Panc1 (cell line): ENCODE data around the gene CDIP1.

ENCODE experiments used
- CTCF ChIP-seq: fragments of 450-650 bp; IDR thresholded peaks from 2 replicates; pipeline ENCODE4 v1.5.1; 2017; ENCODE audit warnings: mild to moderate bottlenecking
- POLR2AphosphoS5 ChIP-seq: IDR thresholded peaks from 2 replicates; pipeline ENCODE4 v1.6.1; 2012; ENCODE audit warnings: mild to moderate bottlenecking, low read depth, low read length, moderate library complexity
- SIN3A ChIP-seq: IDR thresholded peaks from 2 replicates; pipeline ENCODE4 v1.6.1; 2012; ENCODE audit warnings: low read depth, mild to moderate bottlenecking, low read length, moderate library complexity, borderline replicate concordance; ENCODE audit not compliant: insufficient read depth
- TF ChIP-seq, protein P1 (sequence below), 2 experiments: IDR thresholded peaks; 2 replicates each; pipeline ENCODE4 v1.6.1; 2011 to 2012; ENCODE audit warnings: low read depth in 2 of 2, control low read depth in 1 of 2, low read length in 1 of 2, mild to moderate bottlenecking in 1 of 2, moderate library complexity in 1 of 2; ENCODE audit not compliant: insufficient read depth in 1 of 2

DNA sequence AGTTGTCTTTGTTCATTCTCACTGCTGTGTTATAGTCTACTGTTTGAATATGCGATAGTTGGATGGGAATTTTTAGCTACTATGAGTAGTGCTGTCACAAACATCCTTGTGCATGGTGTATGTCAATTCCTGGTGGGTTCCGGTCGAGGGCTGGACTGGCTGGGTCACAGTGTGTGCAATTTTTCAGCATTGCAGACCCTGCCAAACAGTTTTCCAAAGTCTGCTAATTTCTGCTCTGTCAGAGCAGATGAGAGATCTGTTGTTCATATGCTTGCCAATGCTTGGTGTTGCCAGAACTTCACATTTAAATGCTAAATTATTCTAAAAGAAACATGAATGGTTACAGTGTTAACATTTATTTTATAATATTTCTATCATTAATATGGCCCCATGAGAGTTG is 14.0 kb upstream of the CDIP1 start:
- TF ChIP-seq SIN3A (no peak), CTCF (no peak), POLR2AphosphoS5 (no peak)
- TF ChIP-seq, protein P1, sequence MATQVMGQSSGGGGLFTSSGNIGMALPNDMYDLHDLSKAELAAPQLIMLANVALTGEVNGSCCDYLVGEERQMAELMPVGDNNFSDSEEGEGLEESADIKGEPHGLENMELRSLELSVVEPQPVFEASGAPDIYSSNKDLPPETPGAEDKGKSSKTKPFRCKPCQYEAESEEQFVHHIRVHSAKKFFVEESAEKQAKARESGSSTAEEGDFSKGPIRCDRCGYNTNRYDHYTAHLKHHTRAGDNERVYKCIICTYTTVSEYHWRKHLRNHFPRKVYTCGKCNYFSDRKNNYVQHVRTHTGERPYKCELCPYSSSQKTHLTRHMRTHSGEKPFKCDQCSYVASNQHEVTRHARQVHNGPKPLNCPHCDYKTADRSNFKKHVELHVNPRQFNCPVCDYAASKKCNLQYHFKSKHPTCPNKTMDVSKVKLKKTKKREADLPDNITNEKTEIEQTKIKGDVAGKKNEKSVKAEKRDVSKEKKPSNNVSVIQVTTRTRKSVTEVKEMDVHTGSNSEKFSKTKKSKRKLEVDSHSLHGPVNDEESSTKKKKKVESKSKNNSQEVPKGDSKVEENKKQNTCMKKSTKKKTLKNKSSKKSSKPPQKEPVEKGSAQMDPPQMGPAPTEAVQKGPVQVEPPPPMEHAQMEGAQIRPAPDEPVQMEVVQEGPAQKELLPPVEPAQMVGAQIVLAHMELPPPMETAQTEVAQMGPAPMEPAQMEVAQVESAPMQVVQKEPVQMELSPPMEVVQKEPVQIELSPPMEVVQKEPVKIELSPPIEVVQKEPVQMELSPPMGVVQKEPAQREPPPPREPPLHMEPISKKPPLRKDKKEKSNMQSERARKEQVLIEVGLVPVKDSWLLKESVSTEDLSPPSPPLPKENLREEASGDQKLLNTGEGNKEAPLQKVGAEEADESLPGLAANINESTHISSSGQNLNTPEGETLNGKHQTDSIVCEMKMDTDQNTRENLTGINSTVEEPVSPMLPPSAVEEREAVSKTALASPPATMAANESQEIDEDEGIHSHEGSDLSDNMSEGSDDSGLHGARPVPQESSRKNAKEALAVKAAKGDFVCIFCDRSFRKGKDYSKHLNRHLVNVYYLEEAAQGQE (IDR thresholded peaks at IDR 0.05; ENCODE audit: insufficient read depth in 1 of 2, low read depth in 2 of 2, low read length in 1 of 2) = no peak
